Stimulated activated CD4-positive, alpha-beta T cell treated with anti-CD3 and anti-CD28 coated beads, Interleukin-15, amount 100 ng/mL, for 48 hours (primary cell): Measurements from ENCODE around the gene CSNK1A1L.
"Not testable (repeated sequence)": the region's sequence is repeated elsewhere in the genome, so short reads cannot be mapped to it uniquely, and the experiment has no call there.

ENCODE experiments used
- DNase-seq, 2 donors: peaks; one replicate each; pipeline ENCODE4 v3.0.0-alpha.2; 2020; ENCODE audit warnings: low read depth in 2 of 2

CSNK1A1L gene

GRCh38 chr13:37058910-37059847, 46.3 kb downstream of the CSNK1A1L start, which contains the start of gene SUPT20H:
Gene SUPT20H, minus strand, starts transcription at chr13:37059688. Its CDS starts 8,198 bp downstream, at chr13:37051490.
- DNase-seq: peak; percentile 82 to 92

- DNase-seq: not testable (repeated sequence)
These were observed 49.2 kb downstream of the CSNK1A1L start for GRCh38 chr13:37056228-37056627.
